ENCODE results near the gene MYL7.
A peak's percentile ranks its signal among the peaks of the same experiment; 100 is the strongest.

MYL7 gene

DNA sequence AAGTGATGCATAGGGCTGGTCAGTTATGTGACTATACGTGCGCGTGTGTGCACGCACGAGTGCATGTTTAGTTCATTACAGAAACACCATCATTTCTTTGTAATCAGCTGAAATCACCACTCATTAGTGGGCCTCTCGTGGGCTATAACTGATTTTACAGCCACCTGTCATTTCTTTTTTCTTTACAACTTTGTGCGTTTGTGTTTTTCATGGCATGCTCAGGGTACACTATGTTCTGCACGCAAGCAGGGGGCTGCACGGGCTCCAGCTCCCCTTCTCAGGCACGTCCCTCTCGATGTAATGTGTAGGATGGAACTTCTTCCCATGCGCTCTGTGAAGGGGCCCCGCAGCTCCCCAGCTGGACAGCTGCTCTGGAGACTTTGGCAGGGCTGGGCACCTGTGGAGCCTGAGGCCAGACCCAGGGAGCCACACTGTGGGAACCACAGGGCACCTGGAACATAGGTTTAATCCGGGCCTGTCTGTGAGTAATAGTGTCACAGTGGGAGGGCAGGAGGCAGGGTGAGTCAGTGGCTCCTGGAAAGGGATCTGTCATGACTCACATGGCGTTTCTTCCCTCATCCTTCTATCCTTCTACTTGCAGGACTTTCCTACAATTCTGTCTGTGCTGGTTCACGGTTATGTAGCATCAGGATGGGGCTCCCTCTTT is 43.2 kb upstream of the MYL7 start:
- Histone ChIP-seq H3K4ac (ENCODE audit: low read depth, low read length) (no peak overlapping the region), H4K91ac (ENCODE audit: low read depth, low read length) (no peak overlapping the region), H2BK12ac (ENCODE audit: low read length) (no peak overlapping the region), H2AFZ (ENCODE audit: insufficient read depth, low read length, poor library complexity) (no peak overlapping the region), H3K27me3 (ENCODE audit: insufficient read depth, low read length) (no peaks in the 10 kb centered on the region), H3K79me1 (ENCODE audit: low read length) (no peaks in the 10 kb centered on the region), H3K4me3 (ENCODE audit: low read depth, low read length) (no peak overlapping the region), H3K18ac (ENCODE audit: low read length) (no peak overlapping the region), H2BK5ac (ENCODE audit: low read depth, low read length, poor library complexity) (no peak overlapping the region), H3K27ac (ENCODE audit: low read depth, low read length) (no peak overlapping the region), H3K4me2 (ENCODE audit: low read length) (no peak overlapping the region), H4K8ac (ENCODE audit: low read depth, low read length) (no peak overlapping the region), H3K79me2 (ENCODE audit: control insufficient read depth, insufficient read depth, low read length, poor library complexity) (no peaks in the 10 kb centered on the region), H3K14ac (ENCODE audit: low read length) (no peak overlapping the region), H3K4me1 (ENCODE audit: control insufficient read depth in 1 of 2, insufficient read depth in 2 of 2, low read length in 2 of 2) (peaks cover 2 to 3% of the 10 kb centered on the region in 2 experiments), H3K9ac (ENCODE audit: low read length) (no peak overlapping the region), H3K23ac (ENCODE audit: low read length) (no peak overlapping the region), H3K36me3 (ENCODE audit: control insufficient read depth in 1 of 2, insufficient read depth in 2 of 2, low read length in 2 of 2) (no peaks in the 10 kb centered on the region), H3K9me3 (ENCODE audit: insufficient read depth, low read depth, low read length) (peaks cover 4% of the 10 kb centered on the region), H2AK5ac (ENCODE audit: low read length) (no peak overlapping the region), H4K12ac (ENCODE audit: low read depth, low read length) (no peak overlapping the region), H2BK120ac (ENCODE audit: insufficient read depth, low read length, poor library complexity) (no peak overlapping the region)
- no CpG with 5 or more reads among the region's 16 CpGs for WGBS (ENCODE audit: extremely low coverage, insufficient coverage, insufficient read length)
- DNase-seq: peak; percentile 82 to 83

DNA sequence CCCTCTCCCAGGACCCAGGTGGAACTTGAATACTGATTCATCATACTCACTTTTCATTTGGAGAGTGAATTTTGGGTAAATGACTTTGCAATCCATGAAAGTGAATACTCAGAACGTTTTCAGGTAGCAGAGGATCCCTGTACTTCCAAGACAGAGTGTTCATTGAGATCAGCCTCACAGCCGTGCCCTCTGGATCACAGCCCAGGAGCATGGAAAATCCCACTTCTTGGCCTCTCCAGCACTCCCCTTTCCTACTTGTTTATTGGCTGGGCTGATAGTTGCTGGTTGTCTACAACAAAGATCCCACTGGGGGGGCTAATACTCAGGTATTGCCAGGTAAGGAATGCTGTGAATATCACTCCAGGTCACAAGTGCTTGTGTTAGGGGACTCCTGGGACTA is 42.3 kb upstream of the MYL7 start:
- no peak overlapping the region for H3K4me2 ChIP-seq (ENCODE audit: low read length)
- peaks cover 4% of the 10 kb centered on the region for H3K9me3 ChIP-seq (ENCODE audit: insufficient read depth, low read depth, low read length)
- H3K23ac ChIP-seq (ENCODE audit: low read length): no peak overlapping the region
- H3K14ac ChIP-seq (ENCODE audit: low read length): no peak overlapping the region
- H3K4ac ChIP-seq (ENCODE audit: low read depth, low read length): no peak overlapping the region
- H2AFZ ChIP-seq (ENCODE audit: insufficient read depth, low read length, poor library complexity): no peak overlapping the region
- H2BK12ac ChIP-seq (ENCODE audit: low read length): no peak overlapping the region
- no peak overlapping the region for H3K27ac ChIP-seq (ENCODE audit: low read depth, low read length)
- H4K8ac ChIP-seq (ENCODE audit: low read depth, low read length): no peak overlapping the region
- H3K36me3 ChIP-seq (ENCODE audit: control insufficient read depth in 1 of 2, insufficient read depth in 2 of 2, low read length in 2 of 2): no peaks in the 10 kb centered on the region
- no peak overlapping the region for H3K18ac ChIP-seq (ENCODE audit: low read length)
- WGBS (ENCODE audit: extremely low coverage, insufficient coverage, insufficient read length): no CpG with 5 or more reads among the region's 2 CpGs
- H2BK120ac ChIP-seq (ENCODE audit: insufficient read depth, low read length, poor library complexity): no peak overlapping the region
- no peaks in the 10 kb centered on the region for H3K27me3 ChIP-seq (ENCODE audit: insufficient read depth, low read length)
- no peak overlapping the region for H4K12ac ChIP-seq (ENCODE audit: low read depth, low read length)
- H2AK5ac ChIP-seq (ENCODE audit: low read length): no peak overlapping the region
- H3K4me1 ChIP-seq (ENCODE audit: control insufficient read depth in 1 of 2, insufficient read depth in 2 of 2, low read length in 2 of 2): peaks cover 2 to 3% of the 10 kb centered on the region in 2 experiments
- no peak overlapping the region for H3K4me3 ChIP-seq (ENCODE audit: low read depth, low read length)
- H2BK5ac ChIP-seq (ENCODE audit: low read depth, low read length, poor library complexity): no peak overlapping the region
- no peak overlapping the region for H4K91ac ChIP-seq (ENCODE audit: low read depth, low read length)
- DNase-seq: peak in 1 of 2 donors; percentile 49
- no peaks in the 10 kb centered on the region for H3K79me1 ChIP-seq (ENCODE audit: low read length)
- no peak overlapping the region for H3K9ac ChIP-seq (ENCODE audit: low read length)
- no peaks in the 10 kb centered on the region for H3K79me2 ChIP-seq (ENCODE audit: control insufficient read depth, insufficient read depth, low read length, poor library complexity)

GRCh38 chr7:44182827-44183226 is 41.7 kb upstream of the MYL7 start:
- no peaks in the 10 kb centered on the region for H3K36me3 ChIP-seq (ENCODE audit: control insufficient read depth in 1 of 2, insufficient read depth in 2 of 2, low read length in 2 of 2)
- no peaks in the 10 kb centered on the region for H3K27me3 ChIP-seq (ENCODE audit: insufficient read depth, low read length)
- H3K9me3 ChIP-seq (ENCODE audit: insufficient read depth, low read depth, low read length): peaks cover 4% of the 10 kb centered on the region
- no peak overlapping the region for H3K9ac ChIP-seq (ENCODE audit: low read length)
- no peak overlapping the region for H2BK120ac ChIP-seq (ENCODE audit: insufficient read depth, low read length, poor library complexity)
- DNase-seq: no peak
- H4K12ac ChIP-seq (ENCODE audit: low read depth, low read length): no peak overlapping the region
- no peak overlapping the region for H3K14ac ChIP-seq (ENCODE audit: low read length)
- no peak overlapping the region for H3K4me3 ChIP-seq (ENCODE audit: low read depth, low read length)
- H2BK5ac ChIP-seq (ENCODE audit: low read depth, low read length, poor library complexity): no peak overlapping the region
- no peak overlapping the region for H2AFZ ChIP-seq (ENCODE audit: insufficient read depth, low read length, poor library complexity)
- no peak overlapping the region for H3K18ac ChIP-seq (ENCODE audit: low read length)
- H3K4me2 ChIP-seq (ENCODE audit: low read length): no peak overlapping the region
- H2AK5ac ChIP-seq (ENCODE audit: low read length): no peak overlapping the region
- H3K27ac ChIP-seq (ENCODE audit: low read depth, low read length): no peak overlapping the region
- no peak overlapping the region for H3K23ac ChIP-seq (ENCODE audit: low read length)
- H3K4me1 ChIP-seq (ENCODE audit: control insufficient read depth in 1 of 2, insufficient read depth in 2 of 2, low read length in 2 of 2): peaks cover 2 to 3% of the 10 kb centered on the region in 2 experiments
- H4K8ac ChIP-seq (ENCODE audit: low read depth, low read length): no peak overlapping the region
- no CpG with 5 or more reads among the region's 5 CpGs for WGBS (ENCODE audit: extremely low coverage, insufficient coverage, insufficient read length)
- H2BK12ac ChIP-seq (ENCODE audit: low read length): no peak overlapping the region
- H3K79me2 ChIP-seq (ENCODE audit: control insufficient read depth, insufficient read depth, low read length, poor library complexity): no peaks in the 10 kb centered on the region
- no peak overlapping the region for H4K91ac ChIP-seq (ENCODE audit: low read depth, low read length)
- H3K79me1 ChIP-seq (ENCODE audit: low read length): no peaks in the 10 kb centered on the region
- H3K4ac ChIP-seq (ENCODE audit: low read depth, low read length): no peak overlapping the region

GRCh38 chr7:44180631-44181030 is 39.5 kb upstream of the MYL7 start:
- peak; percentile 83 to 99 for DNase-seq
- Histone ChIP-seq H3K4me3 (ENCODE audit: low read depth, low read length) (no peak overlapping the region), H3K27me3 (ENCODE audit: insufficient read depth, low read length) (peaks cover under 1% of the 10 kb centered on the region), H3K4me2 (ENCODE audit: low read length) (no peak overlapping the region), H4K12ac (ENCODE audit: low read depth, low read length) (no peak overlapping the region), H3K9me3 (ENCODE audit: insufficient read depth, low read depth, low read length) (peaks cover 6% of the 10 kb centered on the region), H4K91ac (ENCODE audit: low read depth, low read length) (no peak overlapping the region), H3K79me1 (ENCODE audit: low read length) (no peaks in the 10 kb centered on the region), H3K4ac (ENCODE audit: low read depth, low read length) (no peak overlapping the region), H4K8ac (ENCODE audit: low read depth, low read length) (no peak overlapping the region), H2BK12ac (ENCODE audit: low read length) (no peak overlapping the region), H3K18ac (ENCODE audit: low read length) (no peak overlapping the region), H3K9ac (ENCODE audit: low read length) (no peak overlapping the region), H2AK5ac (ENCODE audit: low read length) (no peak overlapping the region), H3K36me3 (ENCODE audit: control insufficient read depth in 1 of 2, insufficient read depth in 2 of 2, low read length in 2 of 2) (no peaks in the 10 kb centered on the region), H3K79me2 (ENCODE audit: control insufficient read depth, insufficient read depth, low read length, poor library complexity) (no peaks in the 10 kb centered on the region), H3K14ac (ENCODE audit: low read length) (no peak overlapping the region), H3K23ac (ENCODE audit: low read length) (no peak overlapping the region), H2AFZ (ENCODE audit: insufficient read depth, low read length, poor library complexity) (no peak overlapping the region), H2BK5ac (ENCODE audit: low read depth, low read length, poor library complexity) (no peak overlapping the region), H2BK120ac (ENCODE audit: insufficient read depth, low read length, poor library complexity) (no peak overlapping the region), H3K27ac (ENCODE audit: low read depth, low read length) (no peak overlapping the region), H3K4me1 (ENCODE audit: control insufficient read depth in 1 of 2, insufficient read depth in 2 of 2, low read length in 2 of 2) (peaks cover 2 to 3% of the 10 kb centered on the region in 2 experiments)
- WGBS (ENCODE audit: extremely low coverage, insufficient coverage, insufficient read length): no CpG with 5 or more reads among the region's 3 CpGs
